ENCODE results near the gene RCCD1. TPM values are rescaled to one million over a fixed set of nuclear protein-coding genes. Genes with fewer than 3 reads are reported as not detected.

The RCCD1 gene
- polyA plus RNA-seq, 1 donor from 2014 or later = 4.5 TPM

GRCh38 chr15:90931575-90931827, 23.2 kb upstream of the RCCD1 start:
- Histone ChIP-seq H3K4me2 (ENCODE audit: low read length) (peak overlapping the region; percentile 52), H3K9me3 (ENCODE audit: low read length) (no peaks in the 10 kb centered on the region), H3K9ac (ENCODE audit: low read length) (no peak overlapping the region), H2AFZ (ENCODE audit: low read depth, low read length) (peak overlapping the region; percentile 66), H3K27ac (ENCODE audit: low read length) (no peak overlapping the region), H4K20me1 (ENCODE audit: insufficient read depth) (no peaks in the 10 kb centered on the region), H3K36me3 (ENCODE audit: insufficient read depth, low read length) (no peaks in the 10 kb centered on the region), H3K9me2 (ENCODE audit: insufficient read depth, low read length) (no peaks in the 10 kb centered on the region), H3K27me3 (ENCODE audit: insufficient read depth, low read depth, low read length) (no peaks in the 10 kb centered on the region), H3K4me3 (ENCODE audit: low read length) (peak overlapping the region; percentile 94), H3F3A (ENCODE audit: insufficient read depth, low read length, poor library complexity, severe bottlenecking) (no peaks in the 10 kb centered on the region), H3K79me2 (replicated peaks; ENCODE audit: insufficient read depth, low read length) (peaks cover 12% of the 10 kb centered on the region)
- TF ChIP-seq EZH2 (IDR thresholded peaks at IDR 0.05; ENCODE audit: borderline replicate concordance, insufficient read depth, low read length, poor library complexity, severe bottlenecking) (no peak), TAF1 (IDR thresholded peaks at IDR 0.05; ENCODE audit: low read depth) (no peak)

GRCh38 chr15:90931828-90932659, 22.6 kb upstream of the RCCD1 start, which contains the start of gene HDDC3:
HDDC3 (minus strand) TSS chr15:90932549; CDS start chr15:90932540, 9 bp downstream.
- H3K4me3 ChIP-seq (ENCODE audit: low read length) = peak within 1 kb of the TSS; percentile 94
- no peaks in the 10 kb centered on the region for H3K27me3 ChIP-seq (ENCODE audit: insufficient read depth, low read depth, low read length)
- H3K9me2 ChIP-seq (ENCODE audit: insufficient read depth, low read length) = no peaks in the 10 kb centered on the region
- peak; percentile 96 for TF ChIP-seq CTCF (IDR thresholded peaks at IDR 0.05; ENCODE audit: poor library complexity, severe bottlenecking)
- peak; percentile 32 for TF ChIP-seq TAF1 (IDR thresholded peaks at IDR 0.05; ENCODE audit: low read depth)
- no peak for TF ChIP-seq EZH2 (IDR thresholded peaks at IDR 0.05; ENCODE audit: borderline replicate concordance, insufficient read depth, low read length, poor library complexity, severe bottlenecking)
- TF ChIP-seq RAD21 (conservative IDR thresholded peaks at IDR 0.05) = peak; percentile 31
- peak; percentile 63 for TF ChIP-seq SMC3 (conservative IDR thresholded peaks at IDR 0.05; ENCODE audit: poor library complexity)
- peak; percentile 63 for TF ChIP-seq POLR2AphosphoS5 (IDR thresholded peaks at IDR 0.05)
- no peak for TF ChIP-seq REST (IDR thresholded peaks at IDR 0.05; ENCODE audit: borderline replicate concordance)
- TF ChIP-seq EP300 (conservative IDR thresholded peaks at IDR 0.05; ENCODE audit: poor library complexity, severe bottlenecking) = peak; percentile 13
- peak; percentile 83 for TF ChIP-seq MXI1 (conservative IDR thresholded peaks at IDR 0.05; ENCODE audit: poor library complexity, severe bottlenecking)
- H3K27ac ChIP-seq (ENCODE audit: low read length) = peak within 1 kb of the TSS; percentile 46
- peak within 1 kb of the TSS; percentile 74 for H3K9ac ChIP-seq (ENCODE audit: low read length)
- peak within 1 kb of the TSS; percentile 66 for H2AFZ ChIP-seq (ENCODE audit: low read depth, low read length)
- H3K9me3 ChIP-seq (ENCODE audit: low read length) = no peaks in the 10 kb centered on the region
- no peaks in the 10 kb centered on the region for H3F3A ChIP-seq (ENCODE audit: insufficient read depth, low read length, poor library complexity, severe bottlenecking)
- peaks cover 16% of the 10 kb centered on the region for H3K79me2 ChIP-seq (replicated peaks; ENCODE audit: insufficient read depth, low read length)
- peak within 1 kb of the TSS; percentile 52 for H3K4me2 ChIP-seq (ENCODE audit: low read length)
- H4K20me1 ChIP-seq (ENCODE audit: insufficient read depth) = no peaks in the 10 kb centered on the region
- H3K36me3 ChIP-seq (ENCODE audit: insufficient read depth, low read length) = no peaks in the 10 kb centered on the region

Measured in neural cell (in vitro differentiated cells).